K562 (cell line): Measurements from ENCODE around the gene TASP1. TPM values are rescaled to one million over a fixed set of nuclear protein-coding genes. Genes with fewer than 3 reads are reported as not detected.

Source experiments
- ATAC-seq: fragments of 200-7000 bp; cut with Tn5 transposase; 3 replicates; pipeline ENCODE4 v1.9.1; 2020; ENCODE audit warnings: moderate library complexity
- BruUV-seq: library from RNA; stranded (reverse); fragments of 400-500 nt; replicated peaks from 2 replicates; lab custom pipeline; 2021; lab: Mats Ljungman, UMichigan
- CTCF ChIA-PET: fragments of 300-600 bp; formaldehyde crosslinking; extraction: SDS; loops from one replicate; lab custom pipeline; 2021; ENCODE audit warnings: low intra/inter-chr PET ratio; lab: Yijun Ruan, JAX
- POLR2A ChIA-PET: fragments of 300-600, 350-650 bp; sonication (Branson Sonifier 250); formaldehyde crosslinking; extraction: SDS; loops from one replicate; lab custom pipeline; 2021; ENCODE audit warnings: antibody characterized with exemption, inconsistent platforms; lab: Yijun Ruan, JAX
- DNase-seq, 4 experiments: peaks; one replicate each; pipeline versions ENCODE4 v3.0.0 to v3.0.0-alpha.2; 2011 to 2018; ENCODE audit warnings: low spot score in 3 of 4, mixed read lengths in 3 of 4; ENCODE audit errors: extremely low read depth in 1 of 4
- FAIRE-seq: peaks from 2 replicates; lab custom pipeline; 2011; peaks lifted over from hg19 to GRCh38; lab: Jason Lieb, UNC
- H2AFZ ChIP-seq: 2 replicates; pipeline ENCODE4 v1.6.0; 2011; ENCODE audit warnings: low read depth, low read length, control low read depth, inconsistent platforms
- H3K27ac ChIP-seq: fragments of 200-600 bp; 3 replicates; pipeline ENCODE4 v1.8.0; 2011; ENCODE audit warnings: low read depth, mild to moderate bottlenecking, control low read depth, inconsistent platforms, low read length, moderate library complexity, mixed read lengths; ENCODE audit errors: extremely low read depth
- H3K27me3 ChIP-seq, 2 experiments: fragments of 300-600 bp in 1 of 2; 2 replicates in 1 of 2; 3 replicates in 1 of 2; pipeline versions ENCODE4 v1.6.0 to v1.8.0; 2011; ENCODE audit warnings: inconsistent platforms in 2 of 2, low read length in 2 of 2, mild to moderate bottlenecking in 1 of 2, mixed read lengths in 1 of 2, moderate library complexity in 1 of 2; ENCODE audit not compliant: control insufficient read depth in 2 of 2, insufficient read depth in 2 of 2
- H3K36me3 ChIP-seq: fragments of 300-600 bp; 3 replicates; pipeline ENCODE4 v1.8.0; 2011; ENCODE audit warnings: mild to moderate bottlenecking, low read length, inconsistent platforms; ENCODE audit not compliant: control insufficient read depth, insufficient read depth
- H3K4me1 ChIP-seq, 2 experiments: fragments of 200-600 bp in 1 of 2; replicated peaks in 1 of 2; 2 replicates in 1 of 2; 3 replicates in 1 of 2; pipeline versions ENCODE4 v1.5.1 to v1.8.0; 2011; ENCODE audit warnings: inconsistent platforms in 2 of 2, low read length in 2 of 2, mild to moderate bottlenecking in 1 of 2, mixed read lengths in 1 of 2, moderate library complexity in 1 of 2; ENCODE audit not compliant: control insufficient read depth in 2 of 2, insufficient read depth in 2 of 2
- H3K4me2 ChIP-seq: 2 replicates; pipeline ENCODE4 v1.6.1; 2011; ENCODE audit warnings: low read length, control low read depth, inconsistent platforms, mixed read lengths; ENCODE audit not compliant: insufficient read depth
- H3K4me3 ChIP-seq: fragments of 200-600 bp; sonication (generic), shearing (Covaris generic); 2 replicates; pipeline ENCODE4 v1.5.1; 2016; ENCODE audit warnings: control low read depth, inconsistent platforms
- H3K79me2 ChIP-seq: fragments of 200-600 bp; 3 replicates; pipeline ENCODE4 v1.8.0; 2011; ENCODE audit warnings: low read length, inconsistent platforms; ENCODE audit not compliant: control insufficient read depth, insufficient read depth
- H3K9ac ChIP-seq, 2 experiments: 2 replicates each; pipeline versions ENCODE4 v1.6.0 to v1.6.1; 2011; ENCODE audit warnings: low read depth in 2 of 2, low read length in 2 of 2, control low read depth in 1 of 2, inconsistent platforms in 1 of 2, mild to moderate bottlenecking in 1 of 2, mixed read lengths in 1 of 2; ENCODE audit not compliant: insufficient read depth in 1 of 2
- H3K9me1 ChIP-seq: one replicate; pipeline ENCODE4 v1.6.0; 2011; ENCODE audit warnings: inconsistent platforms, mild to moderate bottlenecking, low read length, moderate library complexity; ENCODE audit not compliant: control insufficient read depth, insufficient read depth
- H3K9me3 ChIP-seq: replicated peaks from 2 replicates; pipeline ENCODE4 v1.5.1; 2011; ENCODE audit warnings: low read depth, low read length, inconsistent platforms; ENCODE audit not compliant: control insufficient read depth, insufficient read depth
- H4K20me1 ChIP-seq: replicated peaks from 2 replicates; pipeline ENCODE4 v1.6.1; 2011; ENCODE audit warnings: low read length, inconsistent platforms, mixed read lengths; ENCODE audit not compliant: control insufficient read depth, insufficient read depth
- ILK ChIP-seq: fragments of 450-650 bp; IDR thresholded peaks from 2 replicates; pipeline ENCODE4 v1.6.1; 2016; ENCODE audit warnings: missing genetic modification characterization, low read depth, mild to moderate bottlenecking, missing compliant biosample characterization, moderate library complexity, borderline replicate concordance
- NFE2L1 ChIP-seq: fragments of 450-650 bp; IDR thresholded peaks from 2 replicates; pipeline ENCODE4 v1.6.1; 2016; ENCODE audit warnings: missing genetic modification characterization, low read depth, mild to moderate bottlenecking, missing compliant biosample characterization, moderate library complexity, borderline replicate concordance
- SRSF7 ChIP-seq: fragments of 200-400 bp; formaldehyde crosslinking; optimal IDR thresholded peaks from 2 replicates; pipeline ENCODE3; 2017; ENCODE audit warnings: mild to moderate bottlenecking, low read depth, low read length
- TFAM ChIP-seq: fragments of 250-450 bp; sonication (Bioruptor Pico); conservative IDR thresholded peaks from 2 replicates; pipeline ENCODE4 v1.5.0; 2021; ENCODE audit warnings: mild to moderate bottlenecking, moderate library complexity
- ZC3H8 ChIP-seq: fragments of 450-650 bp; IDR thresholded peaks from 2 replicates; pipeline ENCODE4 v1.6.1; 2017
- ZKSCAN8 ChIP-seq: fragments of 200-800 bp; sonication (Bioruptor generic); IDR thresholded peaks from 2 replicates; pipeline ENCODE4 v1.6.1; 2016; ENCODE audit warnings: missing genetic modification characterization, missing compliant biosample characterization
- ZMIZ1 ChIP-seq, 2 experiments: fragments of 150-350 bp in 1 of 2; IDR thresholded peaks; 2 replicates each; pipeline ENCODE4 v1.6.1; 2012 to 2016; ENCODE audit warnings: low read depth in 2 of 2, low read length in 2 of 2, mild to moderate bottlenecking in 1 of 2, moderate library complexity in 1 of 2
- ZNF12 ChIP-seq: sonication (generic); formaldehyde crosslinking; IDR thresholded peaks from 2 replicates; pipeline ENCODE4 v1.4.0; 2020; ENCODE audit warnings: mild to moderate bottlenecking, missing genetic modification reagents
- ZNF609 ChIP-seq: sonication (generic); formaldehyde crosslinking; IDR thresholded peaks from 2 replicates; pipeline ENCODE4 v1.8.1; 2023; ENCODE audit warnings: missing genetic modification reagents, mild to moderate bottlenecking, borderline replicate concordance
- in situ Hi-C: fragments of 300-500 bp; cut with MboI; formaldehyde crosslinking; loops from 4 replicates; pipeline ENCODE4 v1.15.0; 2018; ENCODE audit warnings: inconsistent platforms, mixed read lengths
- intact Hi-C: fragments of 100-400 bp; cut with micrococcal nuclease; formaldehyde crosslinking; loops from 2 replicates; pipeline ENCODE4 v1.14.2; 2022
- polyA plus RNA-seq, 8 experiments: library from polyadenylated mRNA; depleted of rRNA in 4 of 8; stranded (reverse) in 5 of 8; unstranded in 3 of 8; fragments of >200 nt; fragmentation: Nextera tagmentation in 2 of 8; fragmentation: Illumina TruSeq in 1 of 8; extraction: Ambion mirVana in 2 of 8; extraction: Trizol in 1 of 8; gene quantifications; 2 replicates each; pipeline versions ENCODE4 v1.2.1 to v1.2.3, GENCODE V29; 2011 to 2014; ENCODE audit warnings: inconsistent platforms in 1 of 8, missing spikeins in 1 of 8
- total RNA-seq, 7 experiments: library from RNA; depleted of rRNA in 6 of 7; stranded (reverse); fragments of >200 nt in 6 of 7; fragmentation: Illumina TruSeq in 2 of 7; extraction: Trizol in 2 of 7; gene quantifications; 2 replicates each; pipeline versions ENCODE4 v1.2.1 to v1.2.3, GENCODE V29; 2011 to 2021; ENCODE audit warnings: low replicate concordance in 1 of 7

Gene TASP1
- total and polyA plus RNA-seq, 9 of the 15 experiments (the other 6 are each of a cell fraction or from before 2014, with no cell fraction given), result 3.7 to 10.6 (median 6.4) TPM

GRCh38 chr20:13396826-13397225 lies 241.9 kb downstream of the TASP1 start:
- Histone ChIP-seq H2AFZ (no peak overlapping the region), H3K4me1 (no peaks in the 10 kb centered on the region), H3K27me3 (no peaks in the 10 kb centered on the region), H3K36me3 (no peaks in the 10 kb centered on the region), H4K20me1 (no peaks in the 10 kb centered on the region), H3K9me3 (no peaks in the 10 kb centered on the region), H3K4me3 (no peak overlapping the region), H3K4me2 (no peak overlapping the region), H3K79me2 (no peaks in the 10 kb centered on the region), H3K9me1 (no peaks in the 10 kb centered on the region), H3K27ac (no peak overlapping the region), H3K9ac (no peak overlapping the region)
- intact Hi-C loops (no loop called here), in situ Hi-C loops (no loop called here)
- no peak for ATAC-seq
- TF ChIP-seq ZNF609 (CRISPR knock-in tag) (no peak), ZKSCAN8 (no peak), ZNF12 (CRISPR knock-in tag) (no peak), NFE2L1 (tag) (no peak), ZMIZ1 (IDR thresholded peaks at IDR 0.05; ENCODE audit: low read depth in 2 of 2, low read length in 2 of 2) (no peak), ILK (tag) (no peak), SRSF7 (no peak), TFAM (no peak), ZC3H8 (no peak)
- ChIA-PET POLR2A (no interaction called here), CTCF (no interaction called here)
- no TSS peak for BruUV-seq
- no peak for DNase-seq
- FAIRE-seq, result no peak
